Stimulated activated CD8-positive, alpha-beta memory T cell treated with anti-CD3 and anti-CD28 coated beads, Interleukin-12 subunit alpha, Interleukin-12 subunit beta, amount 100 ng/mL, for 24 hours (primary cell): ENCODE measurements around the gene CSH1.
"Not testable (repeated sequence)": the region's sequence is repeated elsewhere in the genome, so short reads cannot be mapped to it uniquely, and the experiment has no call there.

Experiments
- DNase-seq: peaks from one replicate; pipeline ENCODE4 v3.0.0-alpha.2; 2020; ENCODE audit errors: extremely low read depth

The CSH1 gene

DNA sequence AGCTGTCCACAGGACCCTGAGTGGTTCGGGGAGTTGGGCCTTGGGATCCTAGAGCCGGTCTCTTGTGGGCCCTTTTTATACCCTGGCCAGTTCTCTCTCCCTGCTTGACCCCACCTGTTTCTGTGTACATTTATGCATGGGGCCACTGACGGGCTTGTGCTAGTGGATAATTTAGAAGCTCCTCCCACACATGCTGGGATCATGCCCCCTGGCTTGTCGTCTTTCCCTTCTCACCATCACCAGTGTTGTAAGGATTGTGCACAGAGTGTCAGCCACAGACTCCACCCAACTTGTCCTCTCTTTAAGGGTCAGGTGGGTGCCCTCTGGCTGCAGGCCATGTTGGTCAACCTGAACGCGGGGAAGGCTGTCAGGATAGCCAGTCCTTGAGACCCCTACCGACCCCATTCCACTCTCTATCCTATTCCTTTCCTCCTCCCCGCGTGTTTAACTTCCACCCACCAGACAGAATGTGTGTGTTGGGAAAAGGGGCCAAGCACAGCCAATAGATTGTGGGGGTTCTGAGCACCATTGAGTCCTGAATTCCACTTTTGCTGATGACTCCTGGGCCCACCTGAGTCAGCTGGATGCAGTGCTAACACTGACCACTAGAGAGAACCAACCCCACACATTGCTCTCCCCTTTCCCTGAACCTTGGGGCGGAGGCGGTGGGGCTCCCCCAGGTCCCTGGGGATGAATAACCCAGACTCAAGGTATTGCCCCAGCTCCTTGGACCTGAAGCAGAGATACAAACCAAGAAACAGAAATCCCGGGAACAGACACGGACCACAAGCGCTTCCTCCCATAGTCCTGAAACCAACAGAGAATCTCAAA lies at the start of gene CSH1:
TSS of gene CSH1 (minus strand) at position 51 of the 831 bp plus-strand sequence. CDS start 63 bp downstream, outside the sequence.
- DNase-seq: not testable (repeated sequence)

- no peak for DNase-seq
These were observed 49.5 kb upstream of the CSH1 start for GRCh38 chr17:63945784-63946439.

DNA sequence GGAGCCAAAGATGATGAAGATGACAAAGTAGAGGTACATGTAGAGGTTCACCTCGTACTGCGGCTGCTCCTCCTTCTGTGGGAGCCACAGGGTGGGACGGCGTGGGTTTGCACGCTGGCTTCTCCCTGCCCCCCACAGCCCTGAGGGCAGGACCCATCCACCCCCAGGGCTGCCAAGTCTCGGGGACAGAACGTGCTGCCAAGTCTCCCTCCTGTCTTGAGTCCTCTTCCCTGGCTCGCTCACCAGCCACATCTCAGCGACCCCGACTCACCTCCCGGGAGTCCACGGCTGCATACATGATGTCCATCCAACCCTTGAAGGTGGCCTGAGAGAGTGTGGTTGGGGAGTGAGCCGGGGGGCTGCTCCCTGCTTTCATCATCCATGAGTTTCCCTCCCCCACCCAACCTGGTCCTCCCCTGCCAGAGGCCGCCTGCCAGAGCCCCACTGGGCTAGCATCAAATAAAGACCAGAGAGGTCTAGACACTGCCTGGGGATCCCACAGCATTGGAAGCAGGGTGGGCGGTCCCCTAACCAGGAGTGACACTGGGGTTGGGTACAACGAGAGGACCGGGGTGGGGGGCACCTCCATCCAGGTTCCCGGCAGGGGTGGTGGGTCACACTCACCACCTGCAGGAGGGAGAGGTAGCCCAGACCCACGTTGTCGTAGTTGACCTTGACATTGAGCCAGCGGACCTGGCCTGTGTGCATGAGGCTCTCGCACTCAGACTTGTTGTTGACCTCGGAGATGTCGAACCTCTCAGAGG lies 48.5 kb upstream of the CSH1 start:
- DNase-seq: no peak

GRCh38 chr17:63943745-63944144 lies 47.4 kb upstream of the CSH1 start:
- no peak for DNase-seq

- DNase-seq: no peak
These were observed 46.1 kb upstream of the CSH1 start for GRCh38 chr17:63942309-63942985.

GRCh38 chr17:63941751-63942150 lies 45.4 kb upstream of the CSH1 start:
- DNase-seq: no peak

DNA sequence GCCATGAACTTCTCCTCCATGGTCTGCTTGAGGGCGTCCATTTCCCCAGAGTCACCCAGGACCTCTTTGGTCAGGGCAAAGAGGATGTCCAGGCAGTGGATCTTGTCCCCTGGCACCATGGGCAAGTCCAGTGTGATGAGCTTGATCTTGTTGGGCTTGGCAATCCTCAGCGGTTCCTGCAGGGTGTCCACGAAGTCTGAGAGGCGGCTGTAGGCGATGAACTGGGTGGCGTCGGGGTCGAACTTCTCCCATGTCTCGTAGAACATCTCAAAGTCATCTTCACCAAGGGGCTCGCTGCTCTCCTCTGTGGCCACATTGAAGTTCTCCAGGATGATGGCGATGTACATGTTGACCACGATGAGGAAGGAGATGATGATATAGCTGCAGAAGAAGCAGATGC lies 44.8 kb upstream of the CSH1 start:
- DNase-seq: no peak

DNA sequence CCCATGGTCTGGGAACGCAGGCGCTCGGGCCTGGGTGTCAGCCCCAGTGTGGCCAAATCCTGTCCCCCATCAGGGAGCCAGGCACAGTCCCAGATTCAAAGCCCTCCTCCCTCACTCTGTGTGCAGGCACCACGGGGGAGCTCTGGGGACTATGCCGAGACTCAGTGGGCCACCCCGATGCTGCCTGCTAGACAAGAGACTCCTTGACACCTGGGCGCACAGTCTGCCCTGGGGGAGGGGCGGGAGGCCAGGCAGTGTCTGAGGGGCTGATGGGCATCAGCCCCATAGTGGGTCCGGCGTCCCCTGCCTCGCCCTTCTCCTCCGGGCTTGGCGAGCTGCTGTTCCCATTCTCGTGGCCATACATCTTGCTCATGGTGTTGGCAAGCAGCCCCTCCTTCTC lies 44.2 kb upstream of the CSH1 start:
- DNase-seq: no peak

GRCh38 chr17:63939884-63940283 lies 43.5 kb upstream of the CSH1 start:
- no peak for DNase-seq

GRCh38 chr17:63939401-63939800 lies 43.0 kb upstream of the CSH1 start:
- DNase-seq: no peak

GRCh38 chr17:63937920-63938319 lies 41.5 kb upstream of the CSH1 start:
- DNase-seq: no peak

DNA sequence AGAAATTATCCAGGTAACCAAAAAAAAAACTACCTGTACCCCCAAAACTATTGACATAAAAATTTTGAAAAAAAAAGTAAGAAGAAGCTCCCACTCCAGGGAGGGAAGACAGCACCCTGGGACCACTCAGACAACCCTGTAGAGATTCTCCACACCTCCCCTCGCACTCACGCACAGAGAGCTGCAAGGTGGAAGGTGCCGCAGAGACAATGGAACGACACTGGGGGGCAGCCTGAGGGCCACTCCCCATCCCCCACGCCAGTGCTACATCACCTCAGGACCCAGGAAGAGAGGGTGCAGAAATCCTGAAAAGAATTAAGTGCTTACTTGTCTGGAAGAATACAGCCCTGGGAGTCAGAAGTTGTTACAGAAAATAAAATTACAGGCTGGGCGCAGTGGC lies 40.9 kb upstream of the CSH1 start:
- DNase-seq: no peak

DNA sequence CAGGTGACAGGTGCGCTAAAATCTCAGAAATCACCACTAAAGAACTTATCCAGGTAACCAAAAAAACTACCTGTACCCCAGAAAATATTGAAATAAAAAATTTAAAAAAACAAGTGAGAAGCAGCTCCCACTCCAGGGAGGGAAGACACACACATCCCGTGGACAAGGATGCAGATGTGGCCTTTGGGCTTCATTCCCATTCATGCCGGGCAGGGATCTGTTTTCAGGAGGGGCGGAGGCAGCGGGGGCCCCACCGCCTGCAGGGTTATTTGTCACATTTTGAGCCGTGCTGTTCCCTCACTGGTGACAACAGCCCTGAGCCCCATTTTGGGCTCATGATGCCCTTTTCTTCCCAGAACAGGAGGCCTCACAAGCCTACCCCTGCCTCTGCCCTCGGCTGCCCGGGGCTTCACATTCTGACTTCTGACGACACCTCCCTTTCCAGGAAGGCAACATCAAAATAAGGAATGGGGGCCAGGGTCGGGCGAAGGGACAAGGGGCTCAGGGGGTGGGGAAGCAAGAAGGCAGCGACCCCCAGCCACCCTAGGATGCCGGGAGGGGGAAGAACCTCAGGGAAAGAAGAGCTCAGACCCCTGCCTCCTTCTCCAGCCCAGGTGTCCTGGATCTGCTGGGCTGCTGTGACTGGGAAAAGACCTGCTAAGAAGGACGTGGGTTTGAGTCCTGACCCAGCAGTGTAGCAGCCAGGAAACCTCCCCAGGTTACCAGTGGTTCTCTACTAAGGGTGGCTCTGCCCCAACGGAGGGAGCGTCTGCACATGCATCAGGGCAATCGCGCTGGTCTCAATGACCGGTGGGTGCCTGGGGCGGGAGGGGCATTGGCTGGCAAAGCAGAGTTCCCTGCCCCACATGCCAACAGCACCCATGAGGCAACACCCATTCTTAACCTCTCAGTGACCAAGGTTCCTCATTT lies 38.1 kb upstream of the CSH1 start:
- no peak for DNase-seq

GRCh38 chr17:63933598-63933997 lies 37.2 kb upstream of the CSH1 start:
- no peak for DNase-seq

DNA sequence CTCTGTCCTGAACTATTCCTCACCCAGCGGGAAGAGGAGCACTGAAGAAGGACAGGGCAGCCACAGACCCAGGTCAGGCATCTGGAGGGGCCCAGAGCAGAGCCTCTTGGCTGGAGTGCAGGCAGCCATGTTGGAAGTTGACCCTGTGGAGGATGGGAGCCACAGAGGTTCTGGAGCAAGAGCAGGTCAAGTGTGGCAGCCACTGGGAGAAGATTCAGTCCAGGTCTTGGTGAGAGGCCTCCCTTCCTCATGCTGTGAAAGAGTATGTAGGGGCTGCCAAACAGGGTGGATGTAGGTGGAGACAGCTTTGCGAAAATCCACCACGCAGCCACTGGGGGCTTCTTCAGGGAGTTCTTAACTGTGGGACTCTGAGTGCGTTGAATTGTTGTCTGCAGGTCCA lies 36.3 kb upstream of the CSH1 start:
- no peak for DNase-seq

DNA sequence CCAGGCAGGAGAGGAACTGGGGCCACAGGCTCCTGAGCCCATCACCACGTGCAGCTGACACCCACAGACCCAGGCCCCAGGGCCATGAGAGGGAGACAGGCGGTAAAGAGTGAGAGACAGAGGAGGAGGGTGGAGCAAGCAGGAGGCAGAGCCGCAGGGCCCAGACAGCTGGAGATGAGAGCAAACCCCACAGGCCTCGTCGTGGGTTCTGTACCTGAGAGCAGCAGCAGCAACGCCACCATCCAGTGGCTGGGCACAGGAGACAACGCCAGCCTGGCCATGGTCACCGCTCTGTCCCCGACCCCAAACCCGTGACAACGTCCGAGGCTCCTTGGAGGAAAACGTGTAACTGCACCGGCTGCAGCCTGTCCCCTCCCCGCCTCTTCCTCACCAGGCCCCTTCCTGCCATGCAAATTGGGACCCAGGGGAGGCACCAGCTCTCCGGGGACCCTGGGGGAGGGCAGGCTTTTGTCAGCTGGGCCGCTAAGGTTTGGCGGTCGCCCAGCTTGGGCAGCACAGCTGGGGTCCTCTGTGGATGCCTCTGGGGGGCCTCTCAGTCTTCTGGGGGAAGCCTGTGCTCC lies 35.7 kb upstream of the CSH1 start, which contains the start of gene CD79B:
TSS of gene CD79B (minus strand) at position 351 of the 581 bp plus-strand sequence. CDS start at position 281, 70 bp downstream.
- no peak for DNase-seq

DNA sequence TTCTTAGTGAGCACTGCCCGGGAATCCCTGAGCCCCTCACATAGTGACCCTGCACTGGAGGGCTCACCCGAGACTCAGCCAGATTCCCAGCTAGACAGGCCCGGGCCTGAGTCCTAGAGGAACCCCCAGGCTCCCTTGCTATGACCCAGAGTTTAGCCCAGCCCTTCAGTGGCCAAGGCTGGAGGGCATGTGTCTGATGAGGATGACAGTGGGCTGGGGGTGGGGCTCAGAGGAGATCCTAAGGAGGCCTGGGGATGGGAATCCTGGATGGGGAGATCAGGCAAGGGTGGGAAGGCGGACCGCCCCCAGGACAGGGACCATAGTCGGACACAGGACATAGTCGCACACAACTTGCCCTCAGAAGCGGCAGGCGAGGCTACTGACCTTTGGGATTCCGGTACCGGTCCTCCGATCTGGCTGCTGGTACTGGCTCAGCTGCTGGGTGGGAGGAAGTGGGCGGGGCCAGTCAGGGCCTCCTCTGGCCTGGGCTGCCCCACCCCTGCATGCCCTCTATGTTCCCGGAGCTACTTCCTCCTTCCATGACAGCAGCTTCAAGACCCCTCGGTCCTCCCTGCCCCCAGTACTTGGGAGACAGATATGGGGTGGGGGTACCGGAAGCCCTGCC lies 34.7 kb upstream of the CSH1 start:
- no peak for DNase-seq

GRCh38 chr17:63929860-63930766 lies 33.7 kb upstream of the CSH1 start:
- no peak for DNase-seq
